Stimulated activated CD8-positive, alpha-beta memory T cell treated with anti-CD3 and anti-CD28 coated beads, Interleukin-2, amount 100 ng/mL, for 1 hour (primary cell): ENCODE results near the gene PPM1E.
"Not testable (repeated sequence)": the region's sequence is repeated elsewhere in the genome, so short reads cannot be mapped to it uniquely, and the experiment has no call there.

ENCODE experiments used
- DNase-seq, 2 donors: peaks; one replicate each; pipeline ENCODE4 v3.0.0-alpha.2; 2020; ENCODE audit warnings: low read depth in 2 of 2

PPM1E gene

DNA sequence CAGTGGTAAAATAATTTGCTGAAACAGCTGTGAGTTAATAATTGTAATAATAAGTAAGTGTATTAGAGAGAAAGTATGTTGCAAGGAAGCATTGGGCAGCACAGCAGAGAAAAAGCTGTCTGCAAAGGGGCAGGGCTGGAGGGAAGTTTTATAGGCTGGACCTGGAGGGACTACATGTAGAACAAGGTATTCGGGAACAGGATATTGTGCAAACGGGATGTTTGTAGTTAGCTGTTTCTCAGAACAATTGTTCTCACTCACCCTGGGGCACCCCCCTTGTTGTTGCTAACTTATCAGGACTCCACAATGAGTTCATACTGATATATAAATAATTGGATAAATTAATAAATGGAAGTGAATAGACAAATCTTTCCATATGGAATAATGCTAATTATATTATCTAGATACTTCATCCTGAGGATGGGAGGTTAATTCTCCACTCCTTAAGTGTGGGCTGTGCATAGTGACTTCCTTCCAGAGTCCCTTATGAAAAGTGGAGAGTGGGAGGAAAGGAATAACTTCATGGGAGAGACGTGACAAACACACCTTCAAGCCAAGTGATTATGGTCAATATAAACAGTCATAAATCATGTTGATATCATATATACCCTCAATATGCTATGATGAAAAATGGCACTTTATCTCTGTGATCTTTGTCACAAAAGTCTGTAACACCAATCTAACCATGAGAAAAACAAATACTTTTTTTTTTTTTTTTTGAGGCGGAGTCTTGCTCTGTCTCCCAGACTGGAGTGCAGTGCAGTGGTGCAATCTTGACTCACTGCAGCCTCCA, 85.4 kb downstream of the PPM1E start:
- DNase-seq, result no peak

DNA sequence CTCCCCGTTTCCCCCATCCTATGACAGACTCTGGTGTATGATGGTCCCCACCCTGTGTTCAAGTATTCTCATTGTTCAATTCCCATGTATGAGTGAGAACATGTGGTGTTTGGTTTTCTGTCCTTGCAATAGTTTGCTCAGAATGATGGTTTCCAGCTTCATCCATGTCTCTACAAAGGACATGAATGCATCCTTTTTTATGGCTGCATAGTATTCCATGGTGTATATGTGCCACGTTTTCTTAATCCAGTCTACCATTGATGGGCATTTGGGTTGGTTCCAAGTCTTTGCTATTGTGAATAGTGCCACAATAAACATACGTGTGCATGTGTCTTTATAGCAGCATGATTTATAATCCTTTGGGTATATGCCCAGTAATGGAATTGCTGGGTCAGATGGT, 90.8 kb downstream of the PPM1E start:
- DNase-seq, result not testable (repeated sequence)

DNA sequence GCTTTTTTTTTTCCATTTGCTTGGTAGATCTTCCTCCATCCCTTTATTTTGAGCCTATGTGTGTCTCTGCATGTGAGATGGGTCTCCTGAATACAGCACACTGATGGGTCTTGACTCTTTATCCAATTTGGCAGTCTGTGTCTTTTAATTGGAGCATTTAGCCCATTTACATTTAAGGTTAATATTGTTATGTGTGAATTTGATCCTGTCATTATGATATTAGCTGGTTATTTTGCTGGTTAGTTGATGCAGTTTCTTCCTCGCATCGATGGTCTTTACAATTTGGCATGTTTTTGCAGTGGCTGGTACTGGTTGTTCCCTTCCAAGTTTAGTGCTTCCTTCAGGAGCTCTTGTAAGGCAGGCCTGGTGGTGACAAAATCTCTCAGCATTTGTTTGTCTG, 94.5 kb downstream of the PPM1E start:
- not testable (repeated sequence) for DNase-seq

DNA sequence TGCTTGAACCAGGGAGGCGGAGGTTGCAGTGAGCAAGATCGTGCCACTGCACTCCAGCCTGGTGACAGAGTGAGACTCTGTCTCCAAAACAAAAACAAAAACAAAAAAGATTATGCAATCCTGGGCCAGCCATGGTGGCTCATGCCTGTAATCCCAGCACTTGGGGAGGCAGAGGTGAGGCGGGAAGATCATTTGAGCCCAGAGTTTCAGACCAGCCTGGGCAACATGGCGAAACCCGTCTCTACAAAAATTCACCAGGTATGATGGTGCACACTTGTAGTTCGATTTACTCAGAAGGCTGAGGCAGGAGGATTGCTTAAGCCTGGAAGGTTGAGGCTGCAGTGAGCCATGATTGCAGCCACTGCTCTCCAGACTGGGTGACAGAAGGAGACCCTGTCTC, 109.6 kb downstream of the PPM1E start:
- no peak for DNase-seq

DNA sequence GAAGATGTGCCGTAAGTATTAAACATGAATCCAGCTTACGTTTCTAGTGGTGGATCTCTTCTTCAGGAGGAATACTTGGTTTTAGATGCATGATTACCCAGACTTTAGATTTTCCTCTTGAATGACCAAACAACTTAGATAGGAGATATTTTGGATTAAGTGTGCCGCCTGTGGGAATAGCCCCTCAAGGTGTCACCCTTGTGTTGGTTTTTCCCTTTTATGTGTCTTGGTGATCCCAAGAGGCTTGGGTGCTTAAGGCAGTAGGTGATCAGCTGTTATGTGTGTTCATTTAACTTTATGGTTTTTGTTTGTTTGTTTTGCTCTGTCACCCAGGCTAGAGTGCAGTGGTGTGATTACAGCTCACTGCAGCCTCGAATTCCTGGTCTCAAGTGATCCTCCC, 115.1 kb downstream of the PPM1E start:
- no peak for DNase-seq

DNA sequence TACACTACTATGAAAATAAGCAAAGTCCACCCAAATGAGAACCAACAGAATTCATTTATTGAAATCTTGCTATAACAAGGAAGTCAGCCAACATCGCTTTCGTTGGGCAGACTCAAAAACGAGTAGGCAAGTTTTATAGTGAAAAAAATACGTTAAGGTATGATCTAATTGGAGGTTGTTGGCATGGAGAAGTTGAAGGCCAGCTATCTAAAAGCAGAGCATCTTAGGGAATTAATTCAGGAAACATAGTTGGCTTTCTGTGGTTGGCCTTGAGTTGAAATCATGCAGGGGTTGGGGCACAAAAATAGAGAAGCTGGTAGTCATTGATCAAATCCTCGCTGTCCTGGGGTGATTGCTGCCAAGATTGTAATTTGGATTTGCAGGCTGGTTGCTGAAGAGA, 118.3 kb downstream of the PPM1E start:
- DNase-seq, result no peak

DNA sequence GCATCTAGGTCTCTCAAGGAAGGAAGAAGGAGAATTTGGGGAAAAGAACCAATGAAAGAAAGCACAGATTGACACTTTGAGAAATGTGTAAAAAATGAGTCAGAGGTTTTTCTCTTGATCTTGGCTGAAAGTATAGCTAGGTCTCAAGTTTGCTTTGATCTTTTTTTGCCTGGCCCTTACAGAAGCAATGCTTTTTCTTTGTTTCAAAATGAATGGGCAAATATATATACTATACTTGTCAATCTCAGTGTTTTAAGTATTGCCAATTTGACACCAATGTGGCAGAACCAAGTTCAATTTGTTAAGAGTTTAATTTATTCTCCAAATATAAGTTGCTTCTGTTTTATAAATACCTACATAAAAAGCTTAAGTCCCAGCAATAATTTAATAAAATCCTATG, 119.6 kb downstream of the PPM1E start:
- DNase-seq, result no peak

DNA sequence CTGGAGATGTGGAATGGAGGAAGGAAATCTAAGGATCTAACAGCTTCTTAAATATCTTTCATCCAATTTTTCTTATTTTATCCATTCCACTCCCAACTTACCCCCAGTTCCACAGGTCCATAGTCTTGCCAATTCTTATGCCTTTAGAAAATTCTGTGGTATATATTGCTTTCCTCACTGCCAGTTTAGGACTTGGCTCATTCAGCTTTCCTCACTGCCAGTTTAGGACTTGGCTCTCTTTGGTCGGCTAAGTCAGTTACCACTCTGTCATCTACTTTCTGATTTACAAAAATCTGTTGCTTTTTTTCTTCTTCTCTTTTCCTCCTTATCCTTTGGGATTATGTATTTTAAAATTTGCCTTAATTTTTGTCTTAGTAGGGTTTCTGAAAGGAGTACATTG, 128.5 kb downstream of the PPM1E start:
- no peak for DNase-seq

DNA sequence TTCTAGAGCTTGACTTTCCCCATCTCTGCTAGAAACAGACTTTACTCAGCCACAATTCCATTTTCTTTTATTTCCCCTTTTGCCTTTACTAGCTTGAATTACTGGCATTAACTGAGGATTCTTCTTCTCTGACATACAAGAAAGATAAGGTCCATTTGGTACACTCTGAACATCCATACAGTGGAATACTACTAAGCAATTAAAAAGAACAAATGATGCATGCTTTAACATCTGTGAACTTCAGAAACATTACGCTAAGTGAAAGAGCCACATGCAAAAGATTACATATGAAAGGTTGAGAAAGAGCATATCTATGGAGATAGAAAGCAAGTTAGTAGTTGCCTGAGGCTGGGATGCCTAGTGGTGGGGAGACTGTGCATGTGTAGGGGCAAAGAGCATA, 130.9 kb downstream of the PPM1E start:
- no peak for DNase-seq

DNA sequence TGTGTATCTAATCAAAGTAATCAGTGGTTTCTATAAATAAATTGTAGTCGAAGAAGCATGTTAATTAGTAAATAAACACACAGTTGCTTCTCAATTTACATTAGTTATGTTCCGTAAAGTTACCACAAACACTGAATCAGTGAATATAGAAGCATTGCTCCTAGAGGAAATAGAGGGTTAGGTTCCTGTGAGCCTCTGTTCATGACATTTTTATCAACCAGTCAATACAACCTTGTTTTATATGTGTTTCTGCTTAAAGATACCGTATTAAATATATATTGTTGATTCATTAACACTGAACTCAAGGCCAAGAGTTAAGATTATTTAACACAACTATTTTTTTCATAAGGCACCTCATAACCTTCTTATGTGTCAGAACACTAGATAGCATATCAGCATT, 134.3 kb downstream of the PPM1E start:
- DNase-seq, result no peak

DNA sequence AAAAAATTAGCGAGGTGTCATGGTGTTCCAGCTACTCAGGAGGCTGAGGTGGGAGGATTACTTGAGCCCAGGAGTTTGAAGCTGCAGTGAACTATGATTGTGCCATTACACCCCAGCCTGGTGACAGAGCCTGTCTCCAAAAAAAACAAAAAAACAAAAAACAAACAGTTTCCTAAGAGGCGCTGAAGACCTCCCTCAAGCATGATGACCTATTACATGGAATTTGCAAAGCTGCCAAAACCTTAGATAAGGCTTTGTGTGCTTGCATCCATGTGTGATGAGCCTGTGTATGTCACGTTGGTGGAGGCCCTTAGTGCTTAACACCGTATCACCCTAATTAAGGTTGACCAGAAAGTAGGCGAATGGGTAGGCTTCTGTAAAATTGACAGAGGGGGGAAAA, 143.5 kb downstream of the PPM1E start:
- DNase-seq, result no peak

DNA sequence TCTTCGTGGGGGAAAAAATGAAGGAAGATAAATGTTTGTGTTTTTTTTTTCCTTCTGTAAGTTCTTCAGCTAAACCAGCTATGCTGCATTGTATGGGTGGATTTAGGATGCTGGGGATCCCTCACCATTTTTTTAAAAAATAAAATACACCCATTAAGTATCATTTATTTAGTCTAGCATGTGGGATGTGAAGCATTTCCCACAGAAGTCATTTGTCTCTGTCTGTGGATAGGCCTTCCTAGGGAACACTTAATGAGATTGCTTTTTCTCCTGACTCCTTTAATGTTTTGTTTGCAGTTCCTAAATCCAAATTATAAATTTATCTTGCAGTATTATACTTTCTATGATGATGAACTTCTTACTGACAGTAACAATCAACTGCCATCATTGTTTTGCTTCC, 146.7 kb downstream of the PPM1E start:
- DNase-seq, result no peak

DNA sequence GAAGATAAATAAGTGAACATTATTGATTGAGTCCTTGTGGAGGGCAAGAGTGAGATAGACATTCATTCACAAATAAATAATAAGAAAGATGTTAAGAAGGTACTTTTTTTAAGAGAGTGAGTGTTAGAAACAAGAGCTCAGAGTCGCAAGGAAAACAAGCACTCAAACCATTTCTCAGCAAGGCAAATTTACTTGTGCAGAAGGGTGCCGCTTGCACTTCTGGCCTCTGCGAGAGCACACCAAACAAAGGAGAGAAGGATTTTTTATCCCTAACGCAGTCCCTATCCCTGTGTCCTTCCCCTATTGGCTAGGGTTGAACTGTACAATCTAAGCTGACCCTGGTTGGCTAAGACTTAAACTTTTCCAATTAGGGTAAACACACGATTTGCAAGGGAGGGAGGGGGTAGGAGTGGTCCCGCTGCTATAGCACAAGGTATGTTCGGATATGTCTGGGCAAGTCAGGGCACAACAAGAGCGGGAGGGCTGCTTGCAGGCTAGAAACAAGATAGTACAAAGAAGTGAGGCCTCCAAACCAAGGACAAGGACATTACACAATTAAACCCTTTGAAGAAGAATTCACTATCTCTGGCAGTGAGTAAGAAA, 156.2 kb downstream of the PPM1E start:
- DNase-seq, result no peak

DNA sequence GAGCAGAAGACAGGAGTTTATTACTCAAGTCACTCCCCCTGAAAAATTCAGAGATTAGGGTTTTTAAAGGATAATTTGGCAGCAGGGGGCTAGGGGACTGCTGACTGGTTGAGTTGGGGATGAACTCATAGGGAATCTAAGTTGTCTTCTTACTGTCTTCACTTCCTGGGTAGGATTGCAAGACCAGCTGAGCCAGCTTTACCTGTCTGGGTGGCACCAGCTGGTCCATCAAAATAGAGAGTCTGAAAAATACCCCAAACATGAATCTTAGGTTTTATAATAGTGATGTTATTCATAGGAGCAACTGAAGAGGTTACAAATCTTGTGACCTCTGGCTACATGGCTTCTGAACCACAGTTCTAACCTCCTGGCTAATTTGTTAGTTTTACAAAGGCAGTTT, 157.9 kb downstream of the PPM1E start:
- DNase-seq, result no peak

DNA sequence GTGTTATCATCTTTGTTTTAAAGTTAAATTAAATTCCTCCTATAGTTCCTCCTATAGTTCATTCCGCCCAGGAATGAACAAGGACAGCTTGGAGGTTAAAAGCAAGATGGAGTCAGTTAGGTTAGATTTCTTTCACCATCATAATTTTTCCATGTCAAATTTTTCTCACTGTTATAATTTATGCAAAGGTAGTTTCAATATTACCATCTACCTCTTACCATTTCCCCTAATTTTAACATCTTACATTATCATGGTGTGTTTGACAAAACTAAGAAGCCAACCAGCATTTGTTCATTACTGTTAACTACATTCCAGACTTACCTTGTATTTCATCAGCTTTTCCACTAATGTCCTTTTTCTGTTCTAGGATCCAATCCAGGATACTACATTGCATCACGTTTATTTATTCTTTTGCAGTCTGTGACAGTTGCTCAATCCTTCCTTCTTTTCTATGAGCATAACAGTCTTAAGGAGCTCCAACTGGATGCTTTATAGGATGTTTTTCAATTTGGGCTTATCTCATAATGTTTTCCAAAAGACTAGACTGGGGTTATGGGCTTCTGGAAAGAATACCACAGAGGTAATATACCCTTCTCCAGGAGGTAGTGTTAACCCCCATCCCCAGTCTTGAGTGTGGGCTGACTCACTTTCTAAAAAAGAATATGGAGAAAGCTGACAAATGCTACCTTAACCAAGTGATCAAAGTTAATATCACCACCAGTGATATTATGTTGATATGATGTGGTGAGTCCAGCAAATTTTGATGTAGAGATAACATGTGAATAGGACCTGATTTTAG, 158.5 kb downstream of the PPM1E start:
- DNase-seq, result no peak

DNA sequence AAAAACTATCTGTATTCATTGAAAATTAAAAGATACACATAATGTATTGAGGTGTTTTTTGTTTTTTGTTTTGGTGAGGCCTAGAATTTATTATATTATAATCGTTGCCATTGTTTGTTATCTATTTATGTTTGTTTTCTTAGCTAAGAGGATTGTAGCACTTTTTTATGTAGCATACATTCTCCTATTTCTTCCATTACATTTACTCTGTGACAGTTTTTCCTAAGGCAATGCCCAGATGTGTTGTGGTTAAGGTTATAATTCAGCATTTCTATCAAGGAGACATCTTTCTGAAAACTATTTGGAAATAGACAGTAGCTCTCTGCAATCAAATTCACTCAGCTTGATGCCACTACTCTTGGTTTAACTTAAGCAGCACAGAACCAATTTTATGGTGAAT, 161.6 kb downstream of the PPM1E start:
- no peak for DNase-seq

DNA sequence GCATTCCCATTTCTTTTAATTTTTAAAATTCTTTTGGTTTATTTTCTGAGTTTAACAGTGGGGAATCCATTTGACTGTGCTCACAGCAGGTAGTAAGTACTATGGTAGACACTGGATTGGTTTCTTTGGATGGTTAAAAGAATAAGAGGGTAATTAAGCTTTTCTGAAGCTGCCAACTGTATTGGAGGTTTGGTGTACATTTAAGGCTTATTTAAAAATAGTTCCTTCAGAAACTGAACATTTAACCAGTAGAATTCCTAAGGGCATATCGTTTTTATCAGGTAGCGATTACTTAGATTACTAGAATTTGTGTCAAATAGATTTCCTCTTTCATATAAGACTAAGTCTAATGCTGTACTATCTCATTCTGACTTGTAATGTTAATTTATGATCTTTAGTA, 162.4 kb downstream of the PPM1E start:
- no peak for DNase-seq

DNA sequence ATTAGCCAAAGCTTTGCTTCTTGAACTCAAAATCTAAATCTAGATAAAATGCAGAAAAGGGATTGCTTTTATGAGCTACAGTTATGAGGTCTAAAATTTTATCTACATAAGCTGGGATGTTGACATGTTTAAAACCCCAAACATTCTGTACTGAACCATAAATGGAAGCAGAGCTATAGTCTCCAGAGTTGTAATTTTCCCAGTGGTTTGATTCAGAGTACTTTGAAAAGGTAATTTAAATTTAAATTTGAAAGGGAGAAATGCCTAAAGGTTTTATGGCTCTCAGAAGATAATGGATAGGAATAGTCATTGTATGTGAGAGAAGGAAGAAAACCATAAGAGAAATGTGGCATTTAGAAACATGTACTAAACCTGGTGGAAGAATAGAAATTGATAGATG, 163.2 kb downstream of the PPM1E start:
- no peak for DNase-seq

DNA sequence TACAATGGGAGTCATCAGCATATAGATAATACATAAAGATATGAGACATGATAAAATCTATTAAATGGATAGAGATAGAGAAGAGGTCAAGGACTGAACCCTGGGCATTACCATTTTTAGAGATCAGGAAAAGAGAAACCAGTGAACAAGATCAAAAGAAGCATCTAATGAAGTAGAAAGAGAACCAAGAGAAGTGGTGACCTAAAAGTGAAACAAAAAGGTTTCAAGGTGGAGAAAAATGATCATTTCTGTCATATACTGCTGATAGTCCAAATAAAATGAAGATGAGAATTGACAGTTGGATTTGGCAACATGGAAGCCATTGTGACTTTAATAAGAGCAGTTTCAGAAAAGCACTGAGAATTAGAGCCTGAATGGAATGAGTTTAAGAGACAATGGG, 165.1 kb downstream of the PPM1E start:
- no peak for DNase-seq

DNA sequence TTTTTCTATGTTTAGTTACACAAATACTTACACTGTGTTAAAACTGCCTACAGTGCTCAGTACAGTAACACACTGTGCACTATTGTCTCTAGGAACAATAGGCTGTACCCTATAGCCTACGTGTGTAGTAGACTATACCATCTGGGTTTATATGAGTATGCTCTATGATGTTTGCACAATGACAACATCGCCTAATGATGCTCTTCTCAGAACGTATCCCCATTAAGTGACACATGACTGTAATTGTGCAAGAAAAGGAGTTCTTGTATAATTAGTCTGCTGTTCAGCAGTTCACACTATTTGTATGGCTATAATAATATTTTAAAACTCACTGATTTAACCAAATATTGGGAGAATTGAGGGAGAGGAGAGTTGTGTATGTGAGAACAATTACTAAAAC, 177.3 kb downstream of the PPM1E start:
- no peak for DNase-seq

DNA sequence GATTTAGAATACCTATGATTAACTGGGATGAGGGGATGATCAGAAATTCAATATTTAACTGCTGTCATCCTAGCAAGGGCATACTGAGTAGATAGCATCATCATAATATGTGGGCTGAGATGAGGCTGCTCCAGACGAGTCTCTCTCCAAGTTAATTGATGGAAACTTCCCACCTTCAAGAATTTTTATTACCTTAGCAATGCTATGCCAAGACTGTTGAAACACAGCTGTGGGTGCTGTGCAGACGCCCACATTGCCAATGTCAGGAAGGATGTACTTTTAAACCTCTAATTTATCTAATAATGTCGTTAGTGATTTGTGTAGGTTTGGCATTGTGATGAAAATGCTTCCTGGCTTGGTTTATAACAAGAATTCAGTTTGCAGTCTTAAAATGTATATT, 180.6 kb downstream of the PPM1E start:
- DNase-seq, result no peak

DNA sequence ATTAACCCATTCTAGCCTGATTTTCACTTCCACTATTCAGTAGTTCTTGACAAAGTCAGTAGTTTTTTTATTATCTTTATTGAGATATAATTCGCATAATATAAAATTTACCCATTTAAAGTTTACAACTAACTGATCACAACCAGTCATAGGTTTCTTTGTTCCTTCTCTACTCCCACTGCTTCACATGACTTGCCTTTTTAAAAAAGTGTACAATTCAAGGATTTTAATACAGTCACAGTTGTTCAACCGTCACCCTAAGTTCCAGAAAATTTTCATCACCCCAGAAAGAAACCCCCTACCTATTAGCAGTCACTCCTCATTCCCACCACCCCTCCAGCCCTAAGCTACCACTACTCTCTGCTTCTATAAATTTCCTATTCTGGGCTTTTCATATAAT, 188.5 kb downstream of the PPM1E start:
- DNase-seq, result no peak

DNA sequence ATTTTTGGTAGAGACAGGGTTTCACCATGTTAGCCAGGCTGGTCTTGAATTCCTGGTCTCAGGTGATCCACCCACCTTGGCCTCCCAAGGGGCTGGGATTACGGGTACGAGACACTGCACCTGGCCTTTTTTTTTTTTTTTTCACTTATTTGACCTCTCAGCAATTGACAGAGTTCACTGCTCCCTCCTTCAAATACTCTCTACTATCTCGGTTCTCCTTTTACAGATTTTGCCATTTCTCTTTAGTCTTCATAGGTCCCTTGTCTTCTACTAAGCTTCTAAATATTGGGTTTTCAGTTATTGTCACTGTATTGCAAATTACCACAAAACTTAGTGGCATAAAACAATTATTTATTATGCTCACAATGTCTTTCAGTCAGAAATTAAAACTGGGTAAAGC, 191.8 kb downstream of the PPM1E start:
- no peak for DNase-seq
